Thoracic aorta (tissue), 2 donors: ENCODE results near the gene TFPT. TPM values are rescaled to one million over a fixed set of nuclear protein-coding genes. Genes with fewer than 3 reads are reported as not detected.

Experiments used
- ATAC-seq: fragments of 150-250 bp; one replicate; pipeline ENCODE4 v1.8.0; 2017; ENCODE audit warnings: low read depth; ENCODE audit not compliant: insufficient number of reproducible peaks, low FRiP score
- DNase-seq: peaks from one replicate; pipeline ENCODE4 v3.0.0-alpha.2; 2020; ENCODE audit warnings: low spot score
- H3K27ac ChIP-seq, 2 donors: fragments of 200-600 bp; sonication (generic); 1 replicate in 1 of 2; 2 replicates in 1 of 2; pipeline ENCODE4 v1.5.1; 2016; ENCODE audit warnings: mild to moderate bottlenecking in 2 of 2, moderate library complexity in 2 of 2
- H3K27me3 ChIP-seq: fragments of 200-600 bp; sonication (generic); replicated peaks from 2 replicates; pipeline ENCODE4 v1.6.0; 2016; ENCODE audit warnings: mild to moderate bottlenecking; ENCODE audit not compliant: insufficient read depth
- H3K36me3 ChIP-seq: fragments of 200-600 bp; sonication (generic); one replicate; pipeline ENCODE4 v1.5.1; 2016
- H3K4me1 ChIP-seq, 2 donors: fragments of 200-600 bp; sonication (generic); 1 replicate in 1 of 2; 2 replicates in 1 of 2; pipeline versions ENCODE4 v1.5.1 to v1.6.0; 2016; ENCODE audit warnings: low read depth in 2 of 2, mild to moderate bottlenecking in 1 of 2; ENCODE audit not compliant: control insufficient read depth in 1 of 2
- H3K4me3 ChIP-seq: fragments of 200-600 bp; sonication (generic); 2 replicates; pipeline ENCODE4 v1.5.1; 2016; ENCODE audit warnings: mild to moderate bottlenecking
- H3K9me3 ChIP-seq: fragments of 200-600 bp; sonication (generic); 2 replicates; pipeline ENCODE4 v1.5.1; 2016
- CTCF ChIP-seq: fragments of 200-600 bp; sonication (generic); IDR thresholded peaks from one replicate; pipeline ENCODE4 v1.5.1; 2019; ENCODE audit warnings: antibody characterized with exemption
- total RNA-seq, 2 donors: library from RNA; depleted of rRNA; stranded (reverse); fragments of >200 nt; gene quantifications; one replicate each; pipeline versions ENCODE4 v1.1.0 to v1.2.3, GENCODE V29; 2016

The TFPT gene
- total RNA-seq = 1 to 10 TPM; 8.7 to 8.8 TPM

- H3K4me3 ChIP-seq = peak within 1 kb of the TSS; percentile 78
- peak within 1 kb of the TSS; percentile 71 to 87 for H3K27ac ChIP-seq
- H3K36me3 ChIP-seq = peaks cover 26% of the 10 kb centered on the region
- TF ChIP-seq CTCF = no peak
- H3K9me3 ChIP-seq = no peaks in the 10 kb centered on the region
- DNase-seq = peak; percentile 97
- peak; percentile 94 for ATAC-seq
- peaks cover 18 to 29% of the 10 kb centered on the region in 2 donors for H3K4me1 ChIP-seq
- H3K27me3 ChIP-seq = no peaks in the 10 kb centered on the region
These were observed at the start of gene TFPT, which contains the start of gene PRPF31 for GRCh38 chr19:54115109-54116063. Gene TFPT, minus strand, starts transcription at chr19:54115657. Its CDS starts 388 bp downstream, at chr19:54115269. Gene PRPF31, plus strand, starts transcription at chr19:54115754. Its CDS starts 2,525 bp downstream, at chr19:54118279.

GRCh38 chr19:54165222-54165621 lies 49.8 kb upstream of the TFPT start:
- TF ChIP-seq CTCF = no peak
- DNase-seq (no peak), ATAC-seq (no peak)
- no peaks in the 10 kb centered on the region for H3K36me3 ChIP-seq
- H3K9me3 ChIP-seq = no peaks in the 10 kb centered on the region
- no peak overlapping the region for H3K4me3 ChIP-seq
- H3K27me3 ChIP-seq = peaks cover 4% of the 10 kb centered on the region
- H3K4me1 ChIP-seq = peaks cover 8 to 17% of the 10 kb centered on the region in 2 donors
- H3K27ac ChIP-seq = no peak overlapping the region

GRCh38 chr19:54164369-54165068 lies 49.1 kb upstream of the TFPT start:
- no peak overlapping the region for H3K27ac ChIP-seq
- TF ChIP-seq CTCF = no peak
- no peaks in the 10 kb centered on the region for H3K9me3 ChIP-seq
- DNase-seq (no peak), ATAC-seq (no peak)
- H3K27me3 ChIP-seq = peaks cover 4% of the 10 kb centered on the region
- peaks cover 9 to 18% of the 10 kb centered on the region in 2 donors for H3K4me1 ChIP-seq
- H3K36me3 ChIP-seq = no peaks in the 10 kb centered on the region
- H3K4me3 ChIP-seq = no peak overlapping the region

GRCh38 chr19:54162884-54163283 lies 47.4 kb upstream of the TFPT start:
- ATAC-seq = no peak
- no peaks in the 10 kb centered on the region for H3K9me3 ChIP-seq
- peaks cover 16 to 29% of the 10 kb centered on the region in 2 donors for H3K4me1 ChIP-seq
- no peak overlapping the region for H3K27ac ChIP-seq
- no peak for DNase-seq
- H3K27me3 ChIP-seq = peaks cover 4% of the 10 kb centered on the region
- H3K4me3 ChIP-seq = peak overlapping the region; percentile 57
- no peaks in the 10 kb centered on the region for H3K36me3 ChIP-seq
- no peak for TF ChIP-seq CTCF
